GM19463 (cell line): ENCODE data around the gene MROH2B.
"Not testable (repeated sequence)": the region's sequence is repeated elsewhere in the genome, so short reads cannot be mapped to it uniquely, and the experiment has no call there.

ENCODE experiments used
- ATAC-seq: cut with Tn5 transposase; IDR thresholded peaks from one replicate; pipeline ENCODE4 v1.9.1; 2021; ENCODE audit warnings: mild to moderate bottlenecking, moderate library complexity; ENCODE audit not compliant: unreplicated experiment

The MROH2B gene

GRCh38 chr5:41032973-41033372 lies 38.2 kb downstream of the MROH2B start:
- ATAC-seq: no peak

- ATAC-seq: not testable (repeated sequence)
These were observed 48.5 kb downstream of the MROH2B start for GRCh38 chr5:41022600-41022999.

- no peak for ATAC-seq
These were observed 58.8 kb downstream of the MROH2B start for GRCh38 chr5:41012318-41012717.

GRCh38 chr5:41010572-41010971 lies 60.6 kb downstream of the MROH2B start:
- no peak for ATAC-seq

GRCh38 chr5:41009232-41009631 lies 61.9 kb downstream of the MROH2B start:
- no peak for ATAC-seq

GRCh38 chr5:41004931-41005330 lies 66.2 kb downstream of the MROH2B start:
- no peak for ATAC-seq

GRCh38 chr5:41003670-41004376 lies 67.3 kb downstream of the MROH2B start:
- no peak for ATAC-seq

GRCh38 chr5:40999966-41000365 lies 71.2 kb downstream of the MROH2B start:
- ATAC-seq: no peak

- ATAC-seq: no peak
These were observed 72.0 kb downstream of the MROH2B start for GRCh38 chr5:40999142-40999541.

GRCh38 chr5:40995801-40996586 lies 75.1 kb downstream of the MROH2B start:
- ATAC-seq: no peak

- ATAC-seq: no peak
These were observed 79.1 kb downstream of the MROH2B start for GRCh38 chr5:40991981-40992559.

- ATAC-seq: no peak
These were observed 79.8 kb downstream of the MROH2B start for GRCh38 chr5:40991168-40991980.

GRCh38 chr5:40988746-40989510 lies 82.2 kb downstream of the MROH2B start:
- no peak for ATAC-seq

GRCh38 chr5:40987349-40987748 lies 83.8 kb downstream of the MROH2B start:
- no peak for ATAC-seq

- no peak for ATAC-seq
These were observed 84.5 kb downstream of the MROH2B start for GRCh38 chr5:40986666-40987065.

GRCh38 chr5:40985501-40985900 lies 85.6 kb downstream of the MROH2B start:
- no peak for ATAC-seq

GRCh38 chr5:40984884-40985283 lies 86.3 kb downstream of the MROH2B start:
- ATAC-seq: no peak

- no peak for ATAC-seq
These were observed 87.4 kb downstream of the MROH2B start for GRCh38 chr5:40983781-40984180.

- ATAC-seq: no peak
These were observed 89.7 kb downstream of the MROH2B start for GRCh38 chr5:40981420-40981819.

- ATAC-seq: no peak
These were observed 94.3 kb downstream of the MROH2B start for GRCh38 chr5:40976836-40977235.
